Transverse colon (tissue), 4 donors: ENCODE results near the gene NCS1.

Experiments
- POLR2A ChIP-seq: fragments of 450-650 bp; IDR thresholded peaks from one replicate; pipeline ENCODE4 v1.6.1; 2016; ENCODE audit warnings: antibody characterized with exemption, mild to moderate bottlenecking, moderate library complexity
- POLR2AphosphoS5 ChIP-seq, 3 donors: sonication (generic); formaldehyde crosslinking; IDR thresholded peaks; one replicate each; pipeline ENCODE4 v1.6.1; 2016; ENCODE audit warnings: antibody characterized with exemption in 3 of 3
- TF ChIP-seq, protein P1 (sequence below), 5 experiments: fragments of 200-600 bp in 3 of 5; fragments of 450-650 bp in 2 of 5; sonication (generic) in 3 of 5; IDR thresholded peaks; 1 replicate in 2 of 5; 2 replicates in 3 of 5; pipeline ENCODE4 v1.5.1; 2016 to 2017; ENCODE audit warnings: antibody characterized with exemption in 5 of 5, inconsistent platforms in 3 of 5, mild to moderate bottlenecking in 2 of 5, moderate library complexity in 1 of 5

DNA sequence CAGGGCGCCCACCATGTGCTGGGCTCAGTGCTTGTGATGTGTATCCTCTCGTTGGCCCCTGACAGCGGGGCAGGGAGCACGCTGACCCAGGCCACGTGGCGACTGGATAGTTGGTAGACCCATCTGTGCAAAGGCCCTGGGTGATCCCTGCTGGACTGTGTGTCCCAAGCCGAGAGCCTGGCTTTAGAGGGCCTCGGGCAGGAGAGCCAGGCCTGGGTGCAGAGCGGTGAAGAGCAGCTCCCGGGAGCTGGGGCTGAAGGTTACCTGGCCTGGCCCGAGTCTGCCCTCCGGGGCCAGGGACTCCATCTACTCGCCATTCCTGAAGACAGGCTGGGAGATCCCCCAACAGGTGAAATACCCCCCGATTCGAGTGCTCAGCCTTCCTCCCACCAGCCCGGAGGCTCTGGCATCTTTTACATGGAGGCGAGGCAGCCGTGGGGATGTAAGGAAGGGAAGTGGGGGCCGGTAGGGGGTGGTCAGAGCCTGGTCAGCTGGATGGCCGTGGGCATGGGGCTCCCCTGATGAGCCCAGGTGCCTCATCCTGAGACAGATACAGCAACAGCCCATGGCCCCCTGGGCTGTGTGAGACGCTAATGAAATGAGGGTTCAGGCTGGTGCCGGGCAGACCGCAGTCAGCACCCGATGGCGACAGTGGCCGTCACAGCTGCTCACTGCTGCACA is 19.0 kb downstream of the NCS1 start:
- TF ChIP-seq, protein P1, sequence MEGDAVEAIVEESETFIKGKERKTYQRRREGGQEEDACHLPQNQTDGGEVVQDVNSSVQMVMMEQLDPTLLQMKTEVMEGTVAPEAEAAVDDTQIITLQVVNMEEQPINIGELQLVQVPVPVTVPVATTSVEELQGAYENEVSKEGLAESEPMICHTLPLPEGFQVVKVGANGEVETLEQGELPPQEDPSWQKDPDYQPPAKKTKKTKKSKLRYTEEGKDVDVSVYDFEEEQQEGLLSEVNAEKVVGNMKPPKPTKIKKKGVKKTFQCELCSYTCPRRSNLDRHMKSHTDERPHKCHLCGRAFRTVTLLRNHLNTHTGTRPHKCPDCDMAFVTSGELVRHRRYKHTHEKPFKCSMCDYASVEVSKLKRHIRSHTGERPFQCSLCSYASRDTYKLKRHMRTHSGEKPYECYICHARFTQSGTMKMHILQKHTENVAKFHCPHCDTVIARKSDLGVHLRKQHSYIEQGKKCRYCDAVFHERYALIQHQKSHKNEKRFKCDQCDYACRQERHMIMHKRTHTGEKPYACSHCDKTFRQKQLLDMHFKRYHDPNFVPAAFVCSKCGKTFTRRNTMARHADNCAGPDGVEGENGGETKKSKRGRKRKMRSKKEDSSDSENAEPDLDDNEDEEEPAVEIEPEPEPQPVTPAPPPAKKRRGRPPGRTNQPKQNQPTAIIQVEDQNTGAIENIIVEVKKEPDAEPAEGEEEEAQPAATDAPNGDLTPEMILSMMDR (IDR thresholded peaks at IDR 0.05): no peak
- TF ChIP-seq POLR2A (no peak), POLR2AphosphoS5 (IDR thresholded peaks at IDR 0.05) (no peak)
